Peyer's patch (tissue), 4 donors: ENCODE data around the gene FAM50B.

ENCODE experiments used
- CTCF ChIP-seq, 6 experiments: fragments of 450-650 bp in 4 of 6; fragments of 200-600 bp in 2 of 6; sonication (generic) in 1 of 6; IDR thresholded peaks; one replicate each; pipeline ENCODE4 v1.5.1; 2017 to 2019; ENCODE audit warnings: antibody characterized with exemption in 6 of 6, mild to moderate bottlenecking in 3 of 6, moderate library complexity in 1 of 6
- POLR2A ChIP-seq, 2 donors: fragments of 450-650 bp; IDR thresholded peaks; one replicate each; pipeline ENCODE4 v1.5.1; 2017; ENCODE audit warnings: antibody characterized with exemption in 2 of 2, mild to moderate bottlenecking in 2 of 2, moderate library complexity in 2 of 2

GRCh38 chr6:3894590-3895311, 45.6 kb downstream of the FAM50B start:
- TF ChIP-seq CTCF (IDR thresholded peaks at IDR 0.05), result no peak
- no peak for TF ChIP-seq POLR2A (IDR thresholded peaks at IDR 0.05)
